K562 (cell line): ENCODE results near the gene GSTA5.
"Not testable (repeated sequence)": the region's sequence is repeated elsewhere in the genome, so short reads cannot be mapped to it uniquely, and the experiment has no call there.

Source experiments
- HDAC6 ChIP-seq: IDR thresholded peaks from 2 replicates; pipeline ENCODE4 v1.6.1; 2012; ENCODE audit warnings: low read depth, mild to moderate bottlenecking, control low read depth, inconsistent platforms, low read length, moderate library complexity
- JUNB ChIP-seq: fragments of 450-650 bp; formaldehyde crosslinking; conservative IDR thresholded peaks from 2 replicates; pipeline ENCODE4 v1.4.0; 2020; ENCODE audit warnings: mild to moderate bottlenecking
- MYC ChIP-seq, 2 experiments: fragments of 250-450 bp in 1 of 2; sonication (Bioruptor Pico) in 1 of 2; IDR thresholded peaks; 2 replicates each; pipeline versions ENCODE4 v1.5.1 to v1.6.1; 2012 to 2021; ENCODE audit warnings: low read depth in 2 of 2, borderline replicate concordance in 1 of 2, improper control_type of control experiment in 1 of 2, low read length in 1 of 2, mild to moderate bottlenecking in 1 of 2, moderate library complexity in 1 of 2
- POLR2A ChIP-seq: fragments of 450-650 bp; conservative IDR thresholded peaks from 2 replicates; pipeline ENCODE4 v1.6.1; 2016
- ZNF316 ChIP-seq: fragments of 450-650 bp; IDR thresholded peaks from 2 replicates; pipeline ENCODE4 v1.6.1; 2016
- TF ChIP-seq, protein P1 (sequence below): sonication (generic); formaldehyde crosslinking; IDR thresholded peaks from 2 replicates; pipeline ENCODE4 v1.8.0; 2022; ENCODE audit warnings: missing genetic modification reagents, mild to moderate bottlenecking, borderline replicate concordance

DNA sequence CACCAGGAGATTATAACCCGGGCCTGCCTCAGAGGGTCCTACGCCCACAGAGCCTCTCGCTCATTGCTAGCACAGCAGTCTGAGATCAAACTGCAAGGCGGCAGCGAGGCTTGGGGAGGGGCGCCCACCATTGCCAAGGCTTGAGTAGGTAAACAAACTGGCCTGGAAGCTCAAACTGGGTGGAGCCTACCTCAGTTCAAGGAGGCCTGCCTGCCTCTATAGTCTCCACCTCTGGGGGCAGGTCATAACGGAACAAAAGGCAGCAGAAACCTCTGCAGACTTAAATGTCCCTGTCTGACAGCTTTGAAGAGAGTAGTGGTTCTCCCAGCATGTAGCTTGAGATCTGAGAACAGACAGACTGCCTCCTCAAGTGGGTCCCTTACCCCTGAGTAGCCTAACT is 20.5 kb upstream of the GSTA5 start:
- TF ChIP-seq MYC (IDR thresholded peaks at IDR 0.05; ENCODE audit: low read depth, low read length); MYC (CRISPR knock-in tag; IDR thresholded peaks at IDR 0.05; ENCODE audit: borderline replicate concordance, low read depth); ZNF316; JUNB (CRISPR knock-in tag); HDAC6; POLR2A: not testable (repeated sequence)
- TF ChIP-seq, protein P1, sequence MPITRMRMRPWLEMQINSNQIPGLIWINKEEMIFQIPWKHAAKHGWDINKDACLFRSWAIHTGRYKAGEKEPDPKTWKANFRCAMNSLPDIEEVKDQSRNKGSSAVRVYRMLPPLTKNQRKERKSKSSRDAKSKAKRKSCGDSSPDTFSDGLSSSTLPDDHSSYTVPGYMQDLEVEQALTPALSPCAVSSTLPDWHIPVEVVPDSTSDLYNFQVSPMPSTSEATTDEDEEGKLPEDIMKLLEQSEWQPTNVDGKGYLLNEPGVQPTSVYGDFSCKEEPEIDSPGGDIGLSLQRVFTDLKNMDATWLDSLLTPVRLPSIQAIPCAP (CRISPR knock-in tag) = not testable (repeated sequence)
